ENCODE measurements around the gene NAB2. TPM values are rescaled to one million over a fixed set of nuclear protein-coding genes. Genes with fewer than 3 reads are reported as not detected.

NAB2 gene
- total RNA-seq, 2 donors from 2014 or later = 19.0 to 65.5 TPM

DNA sequence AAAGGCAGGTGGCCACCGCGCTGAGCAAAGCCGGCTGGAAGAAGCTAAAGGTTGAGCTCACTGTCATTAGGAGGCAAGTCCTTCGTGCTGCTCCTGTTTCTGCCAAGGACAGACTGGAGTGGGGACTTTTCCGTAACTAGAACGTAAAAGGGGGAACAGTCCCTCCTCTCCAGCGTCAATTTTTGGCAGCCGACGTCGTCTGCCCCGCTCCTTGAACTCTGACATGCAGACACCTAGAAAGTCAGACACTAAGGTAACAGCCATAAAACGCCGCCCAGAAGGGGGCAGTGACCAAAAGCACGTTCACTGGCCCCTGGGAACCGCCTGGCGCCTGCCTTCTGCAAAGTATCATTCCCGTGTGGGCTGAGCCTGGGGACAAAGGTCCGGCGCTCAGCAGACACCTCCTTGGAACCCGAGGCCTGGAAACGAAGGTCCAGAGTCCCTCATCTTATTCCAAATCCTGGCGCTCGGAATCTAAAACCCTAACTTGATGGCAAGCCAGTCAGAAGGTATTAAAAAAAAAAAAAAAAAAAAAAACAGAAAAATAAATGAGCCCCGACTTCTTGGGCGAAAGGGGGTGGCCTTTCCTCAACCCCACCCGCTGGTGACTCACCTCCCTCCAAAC, 38.3 kb downstream of the NAB2 start:
- Histone ChIP-seq H3K4me1 (replicated peaks) (no peaks in the 10 kb centered on the region), H3K27ac (peak overlapping the region; percentile 94 to 99), H3K27me3 (replicated peaks; ENCODE audit: insufficient read depth) (no peaks in the 10 kb centered on the region), H3K4me3 (peak overlapping the region; percentile 60 to 83), H3K9me3 (no peaks in the 10 kb centered on the region), H3K36me3 (no peaks in the 10 kb centered on the region)
- intact Hi-C loops (cut with DNase I) = no loop called here
- TF ChIP-seq, protein P1, sequence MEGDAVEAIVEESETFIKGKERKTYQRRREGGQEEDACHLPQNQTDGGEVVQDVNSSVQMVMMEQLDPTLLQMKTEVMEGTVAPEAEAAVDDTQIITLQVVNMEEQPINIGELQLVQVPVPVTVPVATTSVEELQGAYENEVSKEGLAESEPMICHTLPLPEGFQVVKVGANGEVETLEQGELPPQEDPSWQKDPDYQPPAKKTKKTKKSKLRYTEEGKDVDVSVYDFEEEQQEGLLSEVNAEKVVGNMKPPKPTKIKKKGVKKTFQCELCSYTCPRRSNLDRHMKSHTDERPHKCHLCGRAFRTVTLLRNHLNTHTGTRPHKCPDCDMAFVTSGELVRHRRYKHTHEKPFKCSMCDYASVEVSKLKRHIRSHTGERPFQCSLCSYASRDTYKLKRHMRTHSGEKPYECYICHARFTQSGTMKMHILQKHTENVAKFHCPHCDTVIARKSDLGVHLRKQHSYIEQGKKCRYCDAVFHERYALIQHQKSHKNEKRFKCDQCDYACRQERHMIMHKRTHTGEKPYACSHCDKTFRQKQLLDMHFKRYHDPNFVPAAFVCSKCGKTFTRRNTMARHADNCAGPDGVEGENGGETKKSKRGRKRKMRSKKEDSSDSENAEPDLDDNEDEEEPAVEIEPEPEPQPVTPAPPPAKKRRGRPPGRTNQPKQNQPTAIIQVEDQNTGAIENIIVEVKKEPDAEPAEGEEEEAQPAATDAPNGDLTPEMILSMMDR (IDR thresholded peaks at IDR 0.05) = peak in 3 of 4 experiments; percentile 18 to 52 (median 44)
- TF ChIP-seq POLR2AphosphoS5 (IDR thresholded peaks at IDR 0.05) = peak; percentile 46
- no peak for TF ChIP-seq POLR2A (IDR thresholded peaks at IDR 0.05)
- 2% methylated on average over 26 of the region's 26 CpGs for WGBS
- DNase-seq (ENCODE audit: low spot score) = peak; percentile 73

GRCh38 chr12:57127726-57128518, 39.0 kb downstream of the NAB2 start, which contains the start of gene LRP1:
LRP1 (plus strand) TSS chr12:57128483; CDS start chr12:57128965, 482 bp downstream.
- under 1% methylated on average over 57 of the region's 57 CpGs for WGBS
- peak within 1 kb of the TSS; percentile 60 to 83 for H3K4me3 ChIP-seq
- TF ChIP-seq POLR2A (IDR thresholded peaks at IDR 0.05) (peak; percentile 92), POLR2AphosphoS5 (IDR thresholded peaks at IDR 0.05) (peak; percentile 78)
- TF ChIP-seq, protein P1 (IDR thresholded peaks at IDR 0.05) = no peak
- H3K4me1 ChIP-seq (replicated peaks) = no peaks in the 10 kb centered on the region
- no peaks in the 10 kb centered on the region for H3K36me3 ChIP-seq
- H3K9me3 ChIP-seq = no peaks in the 10 kb centered on the region
- peak; percentile 90 for DNase-seq (ENCODE audit: low spot score)
- H3K27me3 ChIP-seq (replicated peaks; ENCODE audit: insufficient read depth) = no peaks in the 10 kb centered on the region
- intact Hi-C loops (cut with DNase I) = no loop called here
- H3K27ac ChIP-seq = peak within 1 kb of the TSS; percentile 94 to 99

- Histone ChIP-seq H3K27ac (peak overlapping the region; percentile 94 to 99), H3K27me3 (replicated peaks; ENCODE audit: insufficient read depth) (no peaks in the 10 kb centered on the region), H3K4me3 (peak overlapping the region; percentile 60 to 83), H3K9me3 (no peaks in the 10 kb centered on the region), H3K36me3 (no peaks in the 10 kb centered on the region), H3K4me1 (replicated peaks) (no peaks in the 10 kb centered on the region)
- TF ChIP-seq, protein P1 (IDR thresholded peaks at IDR 0.05) = no peak
- TF ChIP-seq POLR2A (IDR thresholded peaks at IDR 0.05) (no peak), POLR2AphosphoS5 (IDR thresholded peaks at IDR 0.05) (no peak)
- intact Hi-C loops (cut with DNase I) = loop anchor here (1.0 kb wide), 1 partner anchor 23 kb away; no protein-coding TSS in a partner anchor
- DNase-seq (ENCODE audit: low spot score) = no peak
- WGBS = under 1% methylated on average over 33 of the region's 35 CpGs
Observed at GRCh38 chr12:57128519-57129247, 39.8 kb downstream of the NAB2 start.

DNA sequence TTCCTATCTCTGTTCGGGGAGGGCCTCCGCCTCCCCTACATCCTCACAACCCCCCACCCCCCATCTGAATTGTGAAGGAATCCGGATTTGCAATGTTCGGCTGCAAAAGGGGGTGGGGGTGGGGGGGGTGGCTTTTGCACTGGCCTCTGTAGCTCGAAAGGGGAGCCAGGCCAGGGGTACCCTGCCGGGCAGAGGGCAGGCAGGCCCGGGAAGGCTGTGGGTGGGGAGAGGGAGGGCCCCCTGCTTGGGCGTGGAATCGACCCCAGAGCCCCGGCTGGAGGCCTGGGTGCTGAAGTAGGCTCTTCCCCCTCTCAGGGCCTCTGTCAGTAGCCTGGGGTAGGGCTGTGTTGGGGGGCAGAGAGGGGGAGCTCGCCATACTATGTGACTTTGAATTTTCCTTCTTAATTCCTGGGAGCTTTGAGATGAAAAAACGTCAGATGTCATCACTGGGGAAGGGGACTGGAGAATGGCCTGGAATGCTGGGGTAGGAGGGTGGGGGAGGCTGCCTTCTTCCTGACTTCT, 40.5 kb downstream of the NAB2 start:
- H3K27ac ChIP-seq = peak overlapping the region; percentile 94 to 99
- H3K4me3 ChIP-seq = peak overlapping the region; percentile 60 to 83
- H3K27me3 ChIP-seq (replicated peaks; ENCODE audit: insufficient read depth) = no peaks in the 10 kb centered on the region
- TF ChIP-seq, protein P1 (IDR thresholded peaks at IDR 0.05) = no peak
- TF ChIP-seq POLR2AphosphoS5 (IDR thresholded peaks at IDR 0.05) (no peak), POLR2A (IDR thresholded peaks at IDR 0.05) (no peak)
- no peaks in the 10 kb centered on the region for H3K9me3 ChIP-seq
- H3K36me3 ChIP-seq = no peaks in the 10 kb centered on the region
- intact Hi-C loops (cut with DNase I) = loop anchor here (1.0 kb wide), 1 partner anchor 22 kb away; no protein-coding TSS in a partner anchor
- H3K4me1 ChIP-seq (replicated peaks) = no peaks in the 10 kb centered on the region
- WGBS = 7% methylated on average over 12 of the region's 12 CpGs
- no peak for DNase-seq (ENCODE audit: low spot score)
